HG03558 (cell line): ENCODE measurements around the gene PCSK4.
"Not testable (repeated sequence)": the region's sequence is repeated elsewhere in the genome, so short reads cannot be mapped to it uniquely, and the experiment has no call there.

Source experiments
- ATAC-seq: cut with Tn5 transposase; IDR thresholded peaks from one replicate; pipeline ENCODE4 v1.9.1; 2021; ENCODE audit warnings: moderate number of reproducible peaks; ENCODE audit not compliant: unreplicated experiment; ENCODE audit errors: extremely low read depth

The PCSK4 gene

GRCh38 chr19:1489463-1490310 is 463 bp downstream of the PCSK4 start:
- no peak for ATAC-seq

- no peak for ATAC-seq
Observed at GRCh38 chr19:1488282-1488601, 1.9 kb downstream of the PCSK4 start.

GRCh38 chr19:1487576-1488281 is 2.4 kb downstream of the PCSK4 start:
- no peak for ATAC-seq

- no peak for ATAC-seq
Observed at GRCh38 chr19:1486720-1487575, 3.2 kb downstream of the PCSK4 start.

- ATAC-seq: no peak
Observed at GRCh38 chr19:1483979-1484428, 6.1 kb downstream of the PCSK4 start.

- ATAC-seq: no peak
Observed at GRCh38 chr19:1483131-1483978, 6.8 kb downstream of the PCSK4 start.

- ATAC-seq: no peak
Observed at GRCh38 chr19:1482361-1483130, 7.6 kb downstream of the PCSK4 start.

GRCh38 chr19:1481893-1482360 is 8.2 kb downstream of the PCSK4 start:
- ATAC-seq: no peak

- ATAC-seq: no peak
Observed at GRCh38 chr19:1481224-1481892, 8.8 kb downstream of the PCSK4 start.

- ATAC-seq: no peak
Observed at GRCh38 chr19:1478934-1479707, 11.0 kb downstream of the PCSK4 start, which contains the start of gene C19orf25. Gene C19orf25 (minus strand): TSS chr19:1479215. CDS start chr19:1478903, 312 bp downstream.

GRCh38 chr19:1477056-1477455 is 13.1 kb downstream of the PCSK4 start:
- not testable (repeated sequence) for ATAC-seq

- ATAC-seq: no peak
Observed at GRCh38 chr19:1475751-1476437, 14.3 kb downstream of the PCSK4 start.

GRCh38 chr19:1474765-1475351 is 15.3 kb downstream of the PCSK4 start:
- no peak for ATAC-seq

- no peak for ATAC-seq
Observed at GRCh38 chr19:1474011-1474764, 16.0 kb downstream of the PCSK4 start.

GRCh38 chr19:1473085-1473851 is 16.9 kb downstream of the PCSK4 start:
- no peak for ATAC-seq
